GM19025 (cell line): ENCODE data around the gene ZC2HC1B.

ENCODE experiments used
- ATAC-seq: cut with Tn5 transposase; IDR thresholded peaks from one replicate; pipeline ENCODE4 v1.9.1; 2021; ENCODE audit warnings: mild to moderate bottlenecking, low read depth, moderate library complexity; ENCODE audit not compliant: unreplicated experiment

Gene ZC2HC1B

GRCh38 chr6:143959927-143960326 lies 95.7 kb downstream of the ZC2HC1B start:
- ATAC-seq, result no peak

- ATAC-seq, result no peak
These were observed 96.8 kb downstream of the ZC2HC1B start for GRCh38 chr6:143961066-143961465.

DNA sequence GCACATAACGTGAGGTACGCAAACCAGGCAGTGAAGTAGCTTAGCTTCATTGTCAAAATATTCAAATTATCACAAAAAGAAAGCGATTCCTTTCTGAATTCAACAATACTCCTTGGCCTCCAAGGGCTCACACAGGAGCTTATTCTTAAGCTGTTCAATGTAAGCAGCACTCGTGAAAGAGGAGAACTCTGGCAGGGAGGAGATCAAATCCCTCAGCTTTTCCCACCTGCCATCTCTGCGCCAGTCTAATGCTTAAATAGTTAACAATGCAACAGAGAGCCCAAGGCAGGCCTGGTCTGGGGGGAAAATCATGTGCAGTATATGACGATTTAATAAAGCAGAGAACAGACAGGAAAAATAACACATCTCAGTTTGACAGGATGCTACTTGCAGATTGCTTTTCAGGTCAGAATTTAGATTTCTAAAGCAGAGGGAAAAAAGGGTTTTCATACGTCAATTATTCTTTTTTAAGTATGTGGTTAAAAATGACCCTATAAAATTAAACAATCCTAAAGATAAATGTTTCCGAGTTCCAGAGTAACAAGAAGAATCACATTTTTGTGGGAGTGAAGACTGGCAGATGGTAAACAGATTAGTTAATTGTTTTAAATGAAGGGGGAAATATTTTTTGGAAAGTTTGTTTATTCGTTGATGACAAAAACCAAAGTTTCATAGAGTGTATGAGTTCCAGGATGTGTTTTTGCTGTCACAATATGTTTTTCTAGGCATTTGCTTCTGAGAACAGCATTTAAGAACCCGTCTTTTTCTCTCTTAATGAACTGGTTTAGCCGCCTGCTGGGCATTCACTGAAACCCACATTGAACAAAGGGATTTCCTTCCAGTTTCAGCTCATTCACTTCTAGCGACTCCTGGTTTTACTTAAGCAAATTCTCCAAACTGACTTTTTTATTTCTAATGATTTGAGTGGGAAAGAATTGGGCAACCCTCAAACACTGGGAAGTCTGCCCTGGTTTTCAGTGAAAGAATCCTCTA lies 97.9 kb downstream of the ZC2HC1B start:
- no peak for ATAC-seq

DNA sequence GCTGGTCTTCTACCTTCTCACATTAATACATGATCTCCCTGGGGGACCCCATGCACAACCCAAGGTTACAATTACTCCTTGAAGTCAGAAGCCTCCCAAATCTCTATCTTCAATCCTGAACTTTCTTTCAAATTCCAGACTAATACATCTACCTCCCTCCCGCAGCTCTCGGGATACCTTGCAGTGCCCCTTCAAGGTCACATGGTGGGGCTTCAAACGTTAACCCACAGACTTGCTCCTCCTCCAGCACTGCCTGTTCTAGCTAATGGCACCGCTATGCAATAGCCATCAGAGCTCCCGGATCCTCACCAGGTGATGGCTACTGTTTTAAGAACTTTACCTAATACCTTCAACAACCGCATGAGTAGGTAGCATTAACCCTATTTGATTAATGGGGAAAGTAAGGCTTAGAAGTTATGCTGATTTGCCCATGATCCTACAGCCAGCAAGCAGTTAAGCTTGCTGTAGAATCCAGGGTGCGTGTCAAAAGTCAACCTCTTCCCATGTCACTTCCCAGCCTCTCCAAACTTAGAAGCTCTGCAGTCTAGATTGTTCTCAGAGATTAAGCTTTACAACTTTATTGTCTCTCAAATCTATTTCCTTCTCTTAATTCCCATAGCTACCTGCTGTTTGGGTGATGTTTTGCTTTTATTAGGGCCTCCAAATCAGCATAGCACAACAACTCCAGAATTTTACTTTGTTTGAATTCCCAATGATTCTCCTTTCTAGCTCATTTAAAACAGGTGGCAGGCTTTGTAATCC lies 99.1 kb downstream of the ZC2HC1B start:
- no peak for ATAC-seq

DNA sequence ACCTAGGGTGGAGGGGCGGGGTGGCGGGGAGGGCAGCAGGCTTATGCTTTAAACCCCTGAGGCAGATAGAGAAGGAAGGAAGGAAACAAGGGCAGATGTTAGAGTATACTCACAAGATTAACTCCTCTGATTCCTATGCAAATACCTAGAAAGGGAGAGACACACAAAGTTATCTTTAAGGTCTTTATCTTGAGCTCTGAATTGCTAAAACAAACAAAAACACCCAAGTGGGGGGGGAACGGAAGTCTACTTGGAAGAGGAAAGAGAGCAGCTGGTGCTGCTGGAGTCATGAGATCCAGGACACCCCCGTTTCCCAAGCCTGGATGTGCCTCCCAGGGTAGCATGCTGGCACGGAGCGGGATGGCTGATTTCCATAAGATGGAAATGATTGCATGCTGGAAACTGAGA lies 100.4 kb downstream of the ZC2HC1B start:
- ATAC-seq, result no peak

DNA sequence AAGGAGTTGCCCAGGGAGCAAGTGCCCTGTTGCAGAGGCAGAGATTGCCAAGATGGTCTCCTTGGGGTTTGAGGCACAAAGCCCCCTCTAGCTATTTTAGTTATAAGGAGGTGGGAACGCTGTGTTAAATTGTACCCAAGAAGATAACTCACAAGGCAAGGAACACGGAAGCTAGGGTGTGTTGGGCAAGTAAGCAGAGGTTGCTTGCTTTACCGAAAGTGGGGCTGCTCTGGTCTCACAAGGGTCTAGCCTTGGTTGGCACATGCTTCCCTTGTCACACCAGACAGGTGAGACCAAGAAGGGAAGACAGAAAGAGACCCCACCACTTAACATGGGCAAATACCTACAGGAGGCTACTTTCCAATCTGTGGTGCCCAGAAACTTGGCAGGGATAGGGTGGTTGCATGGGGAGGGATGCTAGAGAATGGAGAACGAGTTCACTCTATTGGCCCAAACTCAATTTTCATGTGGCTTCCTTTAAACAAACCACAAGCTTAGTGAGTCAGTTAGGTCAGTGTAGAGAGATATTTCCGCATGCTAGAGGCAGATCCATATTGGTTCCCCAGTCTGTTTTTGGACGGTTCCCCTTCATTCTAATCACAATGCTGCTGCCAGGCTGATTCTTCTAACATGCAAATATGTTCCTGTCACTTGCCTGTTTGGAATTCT lies 101.4 kb downstream of the ZC2HC1B start:
- no peak for ATAC-seq

GRCh38 chr6:143966312-143966711 lies 102.0 kb downstream of the ZC2HC1B start:
- no peak for ATAC-seq

- no peak for ATAC-seq
These were observed 103.6 kb downstream of the ZC2HC1B start for GRCh38 chr6:143967706-143968376.

DNA sequence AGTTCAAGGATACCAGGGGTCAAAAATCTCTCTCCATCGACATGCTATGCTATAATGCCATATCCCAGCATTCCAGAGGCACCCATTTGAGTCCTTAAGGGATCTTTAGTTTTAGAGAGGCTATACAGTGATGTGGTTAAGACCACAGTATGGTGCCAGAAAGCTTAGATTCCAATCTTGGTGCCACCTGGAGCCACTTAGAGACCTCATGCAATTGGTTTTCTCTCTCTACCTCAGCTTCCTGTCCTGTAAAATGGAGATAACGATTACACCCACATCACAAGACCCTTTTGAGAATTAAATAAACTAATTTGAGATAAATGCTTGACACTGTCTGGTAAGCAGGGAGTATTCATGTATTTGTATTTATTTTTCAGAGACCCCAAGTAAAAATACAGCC lies 104.8 kb downstream of the ZC2HC1B start:
- no peak for ATAC-seq

DNA sequence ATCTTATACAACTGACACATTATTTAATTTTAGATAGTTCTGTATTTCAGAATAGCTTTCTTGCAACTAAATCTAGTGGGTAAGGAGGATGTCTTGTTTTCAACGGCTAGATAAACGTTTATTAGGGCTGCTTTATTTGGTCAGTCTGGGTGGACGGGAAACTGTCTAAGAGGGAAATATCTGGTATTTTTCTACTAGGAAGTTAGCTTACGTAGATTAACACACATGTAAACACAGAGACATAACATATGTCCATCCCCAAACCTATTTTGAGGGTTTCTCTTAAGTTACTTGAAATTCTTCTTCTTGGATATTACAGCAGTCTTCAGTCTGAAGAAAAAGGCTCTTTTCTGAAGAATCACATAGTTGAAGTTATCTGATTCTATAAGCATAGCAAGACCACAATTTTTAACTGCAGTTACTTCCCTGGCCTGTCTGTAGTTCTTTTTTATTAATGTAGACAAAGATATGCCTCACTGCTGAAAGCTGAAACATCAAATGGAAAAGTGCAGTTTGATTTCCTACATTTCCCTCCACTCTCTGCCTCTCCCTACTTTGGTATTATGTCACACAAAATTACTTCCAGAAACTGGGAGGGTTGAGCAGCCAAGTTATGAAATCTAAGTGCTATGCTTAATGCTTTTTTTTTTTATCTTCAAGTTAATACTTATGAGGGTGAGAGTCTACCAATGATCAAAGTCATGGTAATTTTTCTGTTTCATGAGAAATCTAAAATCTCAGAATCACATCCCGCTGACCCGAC lies 106.4 kb downstream of the ZC2HC1B start:
- no peak for ATAC-seq

GRCh38 chr6:143971482-143972205 lies 107.4 kb downstream of the ZC2HC1B start:
- no peak for ATAC-seq

- ATAC-seq, result no peak
These were observed 109.1 kb downstream of the ZC2HC1B start for GRCh38 chr6:143973097-143973966.

DNA sequence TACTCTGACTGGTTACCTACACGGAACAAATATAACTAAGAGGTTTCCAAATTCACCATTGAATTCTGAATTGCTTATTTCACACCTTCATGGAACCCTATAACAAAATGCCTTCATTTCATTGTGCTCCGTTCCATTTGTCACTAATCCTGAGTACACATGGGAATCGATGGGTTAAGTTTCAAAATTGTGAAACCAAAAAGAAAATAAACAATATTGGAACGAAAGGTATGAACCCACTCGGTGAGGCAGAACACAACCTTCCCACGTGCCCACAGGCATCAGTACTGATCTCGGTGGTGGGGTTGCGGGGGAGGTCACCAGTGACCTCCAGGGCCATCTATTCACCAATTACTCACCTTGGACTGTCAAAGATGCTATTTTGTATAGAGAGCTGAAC lies 109.8 kb downstream of the ZC2HC1B start:
- ATAC-seq, result no peak

GRCh38 chr6:143976806-143977349 lies 112.6 kb downstream of the ZC2HC1B start:
- ATAC-seq, result no peak

- no peak for ATAC-seq
These were observed 116.6 kb downstream of the ZC2HC1B start for GRCh38 chr6:143980921-143981320.

DNA sequence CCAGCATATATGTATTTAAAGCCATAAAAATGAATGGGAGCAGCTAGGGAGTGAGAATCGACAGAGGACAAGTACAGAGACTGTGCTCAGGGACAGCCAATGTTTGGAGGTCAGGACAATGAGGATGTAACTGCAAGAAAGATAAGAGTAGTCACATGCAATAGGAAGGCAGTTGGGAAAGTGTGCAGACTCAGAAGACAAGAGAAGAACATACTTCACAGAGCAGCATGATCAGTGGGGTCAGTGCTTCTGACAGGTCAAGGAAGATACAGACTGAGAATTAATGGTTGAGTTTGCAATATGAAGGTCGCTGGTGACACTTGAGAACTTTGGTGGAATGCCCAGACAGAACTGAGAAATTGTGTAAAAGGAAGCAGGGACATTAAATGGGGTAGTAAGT lies 118.7 kb downstream of the ZC2HC1B start:
- no peak for ATAC-seq

DNA sequence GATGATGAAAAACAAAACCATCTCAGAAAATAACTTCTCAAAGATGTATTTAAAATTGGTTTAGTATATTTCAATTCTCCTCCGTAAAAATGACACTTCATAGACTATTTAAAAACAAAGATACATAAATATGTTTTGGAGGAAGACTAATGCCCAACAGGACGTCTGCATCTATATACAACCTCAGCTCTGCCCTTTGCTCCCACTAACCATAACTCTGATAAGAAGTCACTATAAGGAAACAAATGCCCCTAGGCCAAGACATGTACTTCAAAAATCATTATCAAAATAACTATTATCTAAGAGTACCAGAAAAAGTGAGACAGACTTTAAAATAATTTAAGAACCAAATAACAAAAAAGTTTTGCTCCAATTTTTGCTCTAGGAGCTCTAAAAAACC lies 120.4 kb downstream of the ZC2HC1B start:
- ATAC-seq, result no peak
